GM06990 (cell line): Measurements from ENCODE around the gene WBP2.

Experiments
- DNase-seq: peaks from one replicate; pipeline ENCODE4 v3.0.0-alpha.2; 2011; ENCODE audit not compliant: insufficient read length; ENCODE audit errors: extremely low read depth
- H3K27me3 ChIP-seq: replicated peaks from 2 replicates; pipeline ENCODE4 v1.6.0; 2011; ENCODE audit warnings: low read length; ENCODE audit not compliant: control insufficient read depth, insufficient read depth
- H3K36me3 ChIP-seq: 2 replicates; pipeline ENCODE4 v1.5.1; 2011; ENCODE audit warnings: low read length; ENCODE audit not compliant: control insufficient read depth, insufficient read depth
- H3K4me3 ChIP-seq: replicated peaks from 2 replicates; pipeline ENCODE4 v1.5.1; 2011; ENCODE audit warnings: low read depth, mild to moderate bottlenecking, control low read depth, low read length
- TF ChIP-seq, protein P1 (sequence below): IDR thresholded peaks from 2 replicates; pipeline ENCODE4 v1.5.1; 2011; ENCODE audit warnings: low read length, control low read depth, mild to moderate bottlenecking, inconsistent platforms; ENCODE audit not compliant: insufficient read depth, poor library complexity, severe bottlenecking

WBP2 gene

GRCh38 chr17:75808905-75809621 lies 46.1 kb downstream of the WBP2 start:
- no peak overlapping the region for H3K4me3 ChIP-seq
- no peak for DNase-seq
- TF ChIP-seq, protein P1, sequence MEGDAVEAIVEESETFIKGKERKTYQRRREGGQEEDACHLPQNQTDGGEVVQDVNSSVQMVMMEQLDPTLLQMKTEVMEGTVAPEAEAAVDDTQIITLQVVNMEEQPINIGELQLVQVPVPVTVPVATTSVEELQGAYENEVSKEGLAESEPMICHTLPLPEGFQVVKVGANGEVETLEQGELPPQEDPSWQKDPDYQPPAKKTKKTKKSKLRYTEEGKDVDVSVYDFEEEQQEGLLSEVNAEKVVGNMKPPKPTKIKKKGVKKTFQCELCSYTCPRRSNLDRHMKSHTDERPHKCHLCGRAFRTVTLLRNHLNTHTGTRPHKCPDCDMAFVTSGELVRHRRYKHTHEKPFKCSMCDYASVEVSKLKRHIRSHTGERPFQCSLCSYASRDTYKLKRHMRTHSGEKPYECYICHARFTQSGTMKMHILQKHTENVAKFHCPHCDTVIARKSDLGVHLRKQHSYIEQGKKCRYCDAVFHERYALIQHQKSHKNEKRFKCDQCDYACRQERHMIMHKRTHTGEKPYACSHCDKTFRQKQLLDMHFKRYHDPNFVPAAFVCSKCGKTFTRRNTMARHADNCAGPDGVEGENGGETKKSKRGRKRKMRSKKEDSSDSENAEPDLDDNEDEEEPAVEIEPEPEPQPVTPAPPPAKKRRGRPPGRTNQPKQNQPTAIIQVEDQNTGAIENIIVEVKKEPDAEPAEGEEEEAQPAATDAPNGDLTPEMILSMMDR: no peak
- H3K27me3 ChIP-seq: no peaks in the 10 kb centered on the region
- peaks cover 28% of the 10 kb centered on the region for H3K36me3 ChIP-seq

- TF ChIP-seq, protein P1: no peak
- H3K27me3 ChIP-seq: no peaks in the 10 kb centered on the region
- H3K36me3 ChIP-seq: peaks cover 23% of the 10 kb centered on the region
- no peak overlapping the region for H3K4me3 ChIP-seq
- DNase-seq: no peak
Measured at GRCh38 chr17:75808549-75808904, 46.6 kb downstream of the WBP2 start.

DNA sequence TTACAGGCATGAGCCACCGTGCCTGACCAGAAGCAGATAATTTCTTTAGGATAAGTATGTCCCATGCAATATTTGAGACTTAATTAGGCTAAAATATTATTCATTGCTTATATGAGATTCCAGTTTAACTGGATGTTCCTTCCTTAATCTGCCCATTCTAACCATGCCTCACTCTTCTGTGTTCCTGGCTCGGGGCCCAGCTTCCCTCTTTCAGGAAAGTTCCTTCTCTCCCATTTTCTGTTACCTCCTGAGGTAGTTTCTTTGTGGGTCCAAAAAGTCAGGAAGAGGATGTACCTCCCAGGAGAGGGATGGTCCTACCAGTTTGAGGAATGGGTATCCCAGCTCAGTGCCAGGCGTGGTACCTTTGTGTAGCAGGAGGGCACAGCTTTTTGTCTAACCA lies 47.3 kb downstream of the WBP2 start:
- TF ChIP-seq, protein P1: no peak
- H3K36me3 ChIP-seq: peaks cover 16% of the 10 kb centered on the region
- no peak for DNase-seq
- no peaks in the 10 kb centered on the region for H3K27me3 ChIP-seq
- H3K4me3 ChIP-seq: no peak overlapping the region

GRCh38 chr17:75806822-75807500 lies 48.2 kb downstream of the WBP2 start:
- Histone ChIP-seq H3K36me3 (peaks cover 10% of the 10 kb centered on the region), H3K4me3 (no peak overlapping the region), H3K27me3 (no peaks in the 10 kb centered on the region)
- TF ChIP-seq, protein P1: no peak
- DNase-seq: no peak

DNA sequence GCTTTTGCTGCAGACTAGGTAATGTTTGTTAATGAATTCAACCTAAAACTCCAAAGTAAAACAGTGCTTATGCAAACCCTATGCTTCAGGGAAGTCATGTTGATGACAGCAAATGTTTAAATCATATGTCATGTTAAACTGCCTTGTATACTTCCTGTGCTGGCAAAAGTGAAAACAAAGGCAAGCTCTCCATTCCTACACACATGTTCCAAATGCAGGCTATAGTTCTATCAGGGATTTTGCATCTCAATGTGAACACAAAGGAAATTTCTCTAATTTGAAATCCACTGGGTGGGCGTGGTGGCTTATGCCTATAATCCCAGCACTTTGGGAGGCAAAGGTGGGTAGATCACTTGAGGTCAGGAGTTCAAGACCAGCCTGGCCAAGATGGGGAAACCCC lies 51.3 kb downstream of the WBP2 start:
- TF ChIP-seq, protein P1: no peak
- H3K36me3 ChIP-seq: no peaks in the 10 kb centered on the region; the same call in 1 of the 2 replicates
- no peak overlapping the region for H3K4me3 ChIP-seq
- no peaks in the 10 kb centered on the region for H3K27me3 ChIP-seq
- no peak for DNase-seq
